ENCODE data around the gene HEMGN. TPM values are rescaled to one million over a fixed set of nuclear protein-coding genes. Genes with fewer than 3 reads are reported as not detected.

Gene HEMGN
- total RNA-seq, 3 donors from 2014 or later: not detected

DNA sequence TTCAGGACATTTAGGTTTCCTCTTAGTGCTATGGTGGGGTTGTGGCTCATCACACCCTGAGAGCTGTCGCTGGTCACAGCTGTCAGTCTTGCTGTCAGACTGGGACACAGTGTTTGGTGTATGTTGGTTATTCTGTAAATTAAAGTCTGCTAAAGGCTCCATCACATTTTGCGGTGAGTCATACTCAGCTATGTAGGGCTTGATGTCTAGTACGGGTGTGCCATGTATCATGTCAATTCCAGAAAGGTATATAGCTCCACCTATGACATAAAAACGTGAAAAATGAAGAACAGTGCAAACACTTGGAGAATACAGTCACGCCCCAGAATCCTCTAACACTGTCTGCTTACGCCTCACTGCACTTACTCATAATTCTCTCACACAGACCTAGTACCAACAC lies 27.6 kb downstream of the HEMGN start:
- Histone ChIP-seq H3K4me1 (no peaks in the 10 kb centered on the region), H3K9me3 (no peaks in the 10 kb centered on the region), H3K27me3 (no peaks in the 10 kb centered on the region), H3K27ac (no peak overlapping the region), H3K4me3 (no peak overlapping the region), H3K36me3 (peaks cover 7% of the 10 kb centered on the region)
- TF ChIP-seq POLR2AphosphoS5 (IDR thresholded peaks at IDR 0.05) (no peak), POLR2A (IDR thresholded peaks at IDR 0.05) (no peak)
- TF ChIP-seq, protein P1, sequence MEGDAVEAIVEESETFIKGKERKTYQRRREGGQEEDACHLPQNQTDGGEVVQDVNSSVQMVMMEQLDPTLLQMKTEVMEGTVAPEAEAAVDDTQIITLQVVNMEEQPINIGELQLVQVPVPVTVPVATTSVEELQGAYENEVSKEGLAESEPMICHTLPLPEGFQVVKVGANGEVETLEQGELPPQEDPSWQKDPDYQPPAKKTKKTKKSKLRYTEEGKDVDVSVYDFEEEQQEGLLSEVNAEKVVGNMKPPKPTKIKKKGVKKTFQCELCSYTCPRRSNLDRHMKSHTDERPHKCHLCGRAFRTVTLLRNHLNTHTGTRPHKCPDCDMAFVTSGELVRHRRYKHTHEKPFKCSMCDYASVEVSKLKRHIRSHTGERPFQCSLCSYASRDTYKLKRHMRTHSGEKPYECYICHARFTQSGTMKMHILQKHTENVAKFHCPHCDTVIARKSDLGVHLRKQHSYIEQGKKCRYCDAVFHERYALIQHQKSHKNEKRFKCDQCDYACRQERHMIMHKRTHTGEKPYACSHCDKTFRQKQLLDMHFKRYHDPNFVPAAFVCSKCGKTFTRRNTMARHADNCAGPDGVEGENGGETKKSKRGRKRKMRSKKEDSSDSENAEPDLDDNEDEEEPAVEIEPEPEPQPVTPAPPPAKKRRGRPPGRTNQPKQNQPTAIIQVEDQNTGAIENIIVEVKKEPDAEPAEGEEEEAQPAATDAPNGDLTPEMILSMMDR (IDR thresholded peaks at IDR 0.05): no peak
- DNase-seq (ENCODE audit: low spot score in 2 of 2): no peak
- intact Hi-C loops (cut with DNase I; ENCODE audit: low total_unique reads): no loop called here

DNA sequence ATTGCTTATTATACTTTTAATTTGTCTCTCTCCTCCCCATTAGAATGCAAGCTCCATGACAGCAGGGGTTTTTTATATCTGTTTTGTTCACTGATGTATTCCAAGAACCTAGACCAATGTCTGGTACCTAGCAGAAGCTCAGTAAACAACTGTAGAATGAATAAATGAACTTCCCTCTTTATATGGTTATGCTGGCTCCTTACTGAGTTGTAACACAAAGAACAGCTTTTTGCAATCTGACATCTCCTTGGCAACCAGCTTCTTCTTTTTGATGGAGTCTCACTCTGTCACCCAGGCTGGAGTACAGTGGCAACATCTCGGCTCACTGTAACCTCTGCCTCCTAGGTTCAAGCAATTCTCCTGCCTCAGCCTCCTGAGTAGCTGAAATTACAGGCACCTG lies 29.3 kb downstream of the HEMGN start:
- no peak overlapping the region for H3K27ac ChIP-seq
- TF ChIP-seq POLR2AphosphoS5 (IDR thresholded peaks at IDR 0.05) (no peak), POLR2A (IDR thresholded peaks at IDR 0.05) (no peak)
- TF ChIP-seq, protein P1 (IDR thresholded peaks at IDR 0.05): no peak
- H3K4me1 ChIP-seq: no peaks in the 10 kb centered on the region
- no peaks in the 10 kb centered on the region for H3K27me3 ChIP-seq
- H3K4me3 ChIP-seq: no peak overlapping the region
- peaks cover 7% of the 10 kb centered on the region for H3K36me3 ChIP-seq
- no peak for DNase-seq (ENCODE audit: low spot score in 2 of 2)
- intact Hi-C loops (cut with DNase I; ENCODE audit: low total_unique reads): no loop called here
- H3K9me3 ChIP-seq: no peaks in the 10 kb centered on the region

DNA sequence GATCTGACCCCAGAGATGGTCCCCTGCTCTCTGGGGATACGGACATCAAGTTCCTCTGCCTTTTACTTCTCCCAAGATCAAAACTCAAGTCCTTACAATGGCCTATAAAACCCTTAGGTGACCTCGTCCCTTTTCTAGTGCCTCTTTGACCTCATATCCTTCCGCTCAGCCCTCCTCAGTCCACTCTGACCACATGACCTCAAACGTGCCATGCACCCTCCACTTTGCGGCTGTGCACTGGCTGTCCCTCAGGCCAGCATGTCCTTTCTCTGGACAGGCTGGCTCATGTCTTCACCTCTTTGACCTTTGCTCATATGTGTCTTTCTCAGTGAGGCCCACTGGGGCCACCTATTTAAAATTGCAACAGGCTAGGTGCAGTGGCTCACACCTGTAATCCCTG lies 30.3 kb downstream of the HEMGN start:
- no peak for DNase-seq (ENCODE audit: low spot score in 2 of 2)
- Histone ChIP-seq H3K36me3 (peaks cover 4% of the 10 kb centered on the region), H3K4me1 (no peaks in the 10 kb centered on the region), H3K27me3 (no peaks in the 10 kb centered on the region), H3K27ac (no peak overlapping the region), H3K4me3 (no peak overlapping the region), H3K9me3 (no peaks in the 10 kb centered on the region)
- TF ChIP-seq POLR2A (IDR thresholded peaks at IDR 0.05) (no peak), POLR2AphosphoS5 (IDR thresholded peaks at IDR 0.05) (no peak)
- TF ChIP-seq, protein P1 (IDR thresholded peaks at IDR 0.05): no peak
- intact Hi-C loops (cut with DNase I; ENCODE audit: low total_unique reads): no loop called here

DNA sequence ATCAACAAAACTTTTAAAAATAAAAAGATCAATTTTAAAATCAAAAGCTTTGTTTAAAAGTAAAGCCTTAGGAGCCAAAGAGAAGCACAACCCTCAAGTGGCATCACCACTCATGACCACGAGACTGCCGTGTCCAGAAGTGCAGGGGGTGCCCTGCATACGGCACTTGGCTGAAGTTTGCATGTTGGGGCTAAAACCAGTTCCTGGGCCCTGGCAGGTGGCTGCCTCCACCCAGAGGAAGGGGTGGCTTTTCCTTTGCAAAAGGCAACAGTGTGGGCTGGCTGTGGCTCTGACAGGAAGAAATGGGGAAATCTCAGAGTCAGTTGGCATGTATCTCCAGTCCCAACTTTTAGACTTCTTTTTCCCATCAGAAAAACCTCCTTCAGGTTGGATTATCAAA lies 30.9 kb downstream of the HEMGN start:
- DNase-seq (ENCODE audit: low spot score in 2 of 2): no peak
- no peak for TF ChIP-seq POLR2A (IDR thresholded peaks at IDR 0.05)
- no peak for TF ChIP-seq POLR2AphosphoS5 (IDR thresholded peaks at IDR 0.05)
- TF ChIP-seq, protein P1 (IDR thresholded peaks at IDR 0.05): no peak
- Histone ChIP-seq H3K4me1 (no peaks in the 10 kb centered on the region), H3K4me3 (no peak overlapping the region), H3K36me3 (peaks cover 4% of the 10 kb centered on the region), H3K27ac (no peak overlapping the region), H3K27me3 (no peaks in the 10 kb centered on the region), H3K9me3 (no peaks in the 10 kb centered on the region)
- intact Hi-C loops (cut with DNase I; ENCODE audit: low total_unique reads): no loop called here

DNA sequence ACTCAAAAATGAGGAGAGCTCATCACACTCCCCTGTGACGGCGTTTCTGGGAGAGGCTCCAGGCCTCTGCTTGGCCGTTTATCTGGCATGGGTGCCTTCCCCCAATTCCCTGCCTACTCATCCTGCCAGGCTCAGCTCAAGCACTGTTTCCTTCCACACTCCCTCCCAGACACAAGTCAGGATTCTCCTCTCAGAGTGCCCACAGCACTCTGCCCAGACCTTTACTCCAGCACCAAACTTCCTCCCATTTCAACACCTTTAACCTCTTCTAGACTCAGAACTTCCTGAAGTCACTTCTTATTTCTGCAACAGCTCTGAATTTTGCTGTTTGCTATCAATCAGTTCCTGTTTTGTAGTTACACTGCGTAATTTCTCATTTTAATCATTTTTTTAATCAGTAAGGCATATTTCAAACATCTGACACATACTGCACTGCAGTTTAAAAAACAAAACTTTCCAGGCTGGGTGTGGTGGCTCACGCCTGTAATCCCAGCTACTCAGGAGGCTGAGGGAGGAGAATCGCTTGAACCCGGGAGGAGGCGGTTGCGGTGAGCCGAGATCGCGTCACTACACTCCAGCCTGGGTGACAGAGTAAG lies 31.6 kb downstream of the HEMGN start:
- DNase-seq (ENCODE audit: low spot score in 2 of 2): no peak
- intact Hi-C loops (cut with DNase I; ENCODE audit: low total_unique reads): no loop called here
- Histone ChIP-seq H3K9me3 (no peaks in the 10 kb centered on the region), H3K4me3 (no peak overlapping the region), H3K27me3 (no peaks in the 10 kb centered on the region), H3K27ac (no peak overlapping the region), H3K4me1 (no peaks in the 10 kb centered on the region), H3K36me3 (peaks cover 4% of the 10 kb centered on the region)
- TF ChIP-seq, protein P1 (IDR thresholded peaks at IDR 0.05): no peak
- TF ChIP-seq POLR2A (IDR thresholded peaks at IDR 0.05) (no peak), POLR2AphosphoS5 (IDR thresholded peaks at IDR 0.05) (no peak)

Data from breast epithelium (tissue), 4 donors.